HG02798 (cell line): ENCODE data around the gene GAN.
A peak's percentile ranks its signal among the peaks of the same experiment; 100 is the strongest.
"Not testable (repeated sequence)": the region's sequence is repeated elsewhere in the genome, so short reads cannot be mapped to it uniquely, and the experiment has no call there.

ENCODE experiments used
- ATAC-seq: cut with Tn5 transposase; IDR thresholded peaks from one replicate; pipeline ENCODE4 v1.9.1; 2021; ENCODE audit warnings: mild to moderate bottlenecking; ENCODE audit not compliant: unreplicated experiment, poor library complexity

Gene GAN

DNA sequence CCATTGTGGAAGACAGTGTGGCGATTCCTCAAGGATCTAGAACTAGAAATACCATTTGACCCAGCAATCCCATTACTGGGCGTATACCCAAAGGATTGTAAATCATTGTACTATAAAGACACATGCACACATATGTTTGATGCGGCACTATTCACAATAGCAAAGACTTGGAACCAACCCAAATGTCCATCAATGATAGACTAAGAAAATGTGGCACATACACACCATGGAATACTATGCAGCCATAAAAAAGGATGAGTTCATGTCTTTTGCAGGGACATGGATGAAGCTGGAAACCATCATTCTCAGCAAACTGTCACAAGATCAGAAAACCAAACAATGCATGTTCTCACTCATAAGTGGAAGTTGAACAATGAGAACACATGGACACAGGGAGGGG, 30.4 kb downstream of the GAN start:
- ATAC-seq = not testable (repeated sequence)

DNA sequence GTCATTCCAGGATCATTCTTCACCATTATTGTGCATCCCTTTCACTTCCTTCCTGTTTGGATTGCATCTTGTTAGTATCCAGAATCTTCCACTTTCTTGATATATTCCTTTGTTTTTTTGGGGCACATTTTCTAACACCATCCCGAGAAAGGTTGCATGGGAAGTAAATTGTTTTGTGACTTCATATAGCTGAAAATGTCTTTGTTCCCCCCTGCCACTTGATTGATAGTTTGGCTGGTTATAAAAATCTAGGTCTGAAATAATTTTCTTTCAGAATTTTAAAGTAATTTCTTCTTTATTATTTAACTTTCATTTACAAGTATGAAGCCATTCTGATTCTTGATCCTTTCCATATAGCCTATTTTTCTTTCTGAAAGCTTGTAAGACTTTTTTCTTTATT, 32.7 kb downstream of the GAN start:
- no peak for ATAC-seq

DNA sequence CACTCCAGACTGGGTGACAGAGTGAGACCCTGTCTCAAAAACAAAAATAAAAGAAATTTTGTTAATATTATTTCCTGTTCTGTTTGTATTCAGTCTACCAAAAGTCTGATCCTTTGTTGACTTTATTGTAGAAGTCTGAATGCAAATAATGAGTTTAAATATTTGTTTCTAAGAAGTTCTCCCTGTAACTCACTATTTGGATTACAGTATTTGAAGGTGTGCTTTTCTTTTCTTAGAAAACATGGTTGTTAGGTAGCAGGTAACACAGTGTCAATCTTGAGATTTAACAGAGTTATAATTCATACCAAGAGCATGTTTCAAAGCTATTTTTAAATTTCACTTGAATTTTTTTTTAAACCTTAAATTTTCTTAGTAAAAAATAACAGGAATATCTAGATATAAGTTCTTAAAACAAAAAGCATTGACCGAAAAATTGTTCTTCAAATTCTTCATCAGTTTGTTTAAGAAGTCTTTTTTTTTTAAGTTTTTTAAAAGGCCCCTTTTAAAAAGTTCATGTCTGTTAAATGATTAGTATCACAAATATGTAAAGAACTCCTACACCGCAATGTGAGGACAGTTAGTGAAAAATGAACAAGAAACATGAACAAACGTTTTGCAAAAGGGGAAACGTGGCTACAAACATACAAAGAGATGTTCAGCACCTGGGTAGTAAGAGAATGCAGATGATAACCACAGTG, 35.0 kb downstream of the GAN start:
- no peak for ATAC-seq

DNA sequence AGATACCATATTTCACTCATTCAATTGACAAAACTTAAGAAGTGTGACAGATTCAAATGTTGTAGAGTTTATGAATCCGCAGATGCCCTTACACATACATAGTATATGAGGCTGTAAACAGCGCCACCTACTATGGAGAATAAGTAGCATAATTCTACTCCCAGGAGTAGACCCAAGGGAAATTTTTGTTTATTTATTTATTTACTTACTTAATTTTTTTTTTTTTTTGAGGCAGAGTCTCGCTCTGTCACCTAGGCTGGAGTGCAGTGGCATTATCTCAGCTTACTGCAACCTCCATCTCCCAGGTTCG, 35.5 kb downstream of the GAN start:
- ATAC-seq = no peak

DNA sequence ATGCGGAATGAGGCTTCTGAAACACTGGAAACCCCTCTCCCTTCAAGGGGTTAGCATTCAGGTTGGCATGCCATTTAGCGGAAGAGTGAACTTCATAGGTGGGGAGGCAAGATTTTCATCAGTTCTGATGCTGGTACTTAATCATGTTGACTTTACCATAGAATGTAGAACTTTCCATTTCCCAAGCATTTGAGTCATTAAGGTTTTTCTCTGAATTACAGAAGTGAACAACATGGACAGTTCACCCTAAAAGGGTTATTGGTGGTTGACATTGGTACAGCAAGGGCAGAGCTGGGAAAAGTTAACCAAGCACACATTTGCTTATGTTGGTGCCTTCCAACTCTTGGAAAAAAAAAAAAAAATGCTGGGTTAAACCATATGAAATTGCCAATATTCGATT, 39.1 kb downstream of the GAN start:
- ATAC-seq = no peak

DNA sequence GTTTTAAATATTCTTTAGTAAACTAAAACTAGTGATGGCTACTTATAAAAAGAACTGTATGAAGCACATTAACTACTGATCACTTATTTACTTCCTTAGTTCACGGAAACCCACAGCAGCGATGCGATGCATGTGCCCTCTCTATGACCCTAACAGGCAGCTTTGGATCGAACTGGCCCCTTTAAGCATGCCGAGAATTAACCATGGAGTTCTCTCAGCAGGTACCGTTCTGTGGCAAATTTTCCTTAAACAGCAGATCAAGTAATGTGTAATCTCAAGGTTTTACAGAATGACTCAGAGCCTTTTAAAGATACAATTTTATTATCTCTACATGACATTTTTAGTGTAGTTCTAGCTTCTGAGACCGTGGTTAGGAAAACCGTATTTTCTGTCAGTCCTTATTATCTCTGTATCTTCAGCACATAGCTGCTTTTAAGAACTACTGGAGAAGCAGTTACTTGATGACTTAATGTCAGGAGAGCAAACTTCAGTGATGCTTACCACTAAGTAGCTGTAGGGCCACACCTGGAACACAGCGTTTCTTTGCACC, 43.0 kb downstream of the GAN start:
- ATAC-seq = no peak

DNA sequence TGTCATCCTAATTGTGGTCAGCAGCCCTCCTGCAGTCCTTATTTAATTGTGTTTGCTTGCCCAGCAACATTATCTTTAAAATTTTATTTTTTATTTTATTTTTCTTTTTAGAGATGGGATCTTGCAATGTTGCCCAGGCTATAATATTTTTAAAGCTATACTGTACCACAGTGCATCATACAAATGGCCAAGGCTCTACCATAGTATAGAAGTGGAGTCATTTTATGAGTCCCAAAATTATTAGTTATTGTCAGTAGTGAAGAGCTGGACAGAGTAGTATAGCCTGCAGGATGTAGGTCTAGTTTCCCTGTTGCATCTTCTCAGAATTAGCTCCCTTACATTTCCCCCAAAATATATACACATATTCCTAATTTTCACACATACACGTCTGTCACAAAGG, 44.1 kb downstream of the GAN start:
- ATAC-seq = no peak

DNA sequence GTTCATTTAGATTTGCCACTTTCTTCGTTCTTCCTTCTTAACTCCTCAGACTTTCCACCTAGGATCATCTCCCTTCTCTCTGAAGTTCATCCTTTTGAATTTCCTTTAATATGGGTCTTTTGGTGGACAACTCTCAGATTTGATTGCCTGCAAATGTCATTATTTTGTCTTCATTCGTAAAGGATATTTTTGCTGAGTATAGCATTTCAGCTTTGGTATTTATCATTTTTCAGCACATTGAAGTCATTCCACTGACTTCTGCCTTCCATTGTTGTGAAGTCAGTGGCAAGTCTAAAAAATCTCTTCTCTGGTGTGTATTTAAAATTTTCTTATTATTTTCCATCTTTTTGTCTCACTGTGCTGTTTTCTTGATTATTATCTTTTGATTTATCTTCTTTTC, 45.4 kb downstream of the GAN start:
- ATAC-seq = no peak

DNA sequence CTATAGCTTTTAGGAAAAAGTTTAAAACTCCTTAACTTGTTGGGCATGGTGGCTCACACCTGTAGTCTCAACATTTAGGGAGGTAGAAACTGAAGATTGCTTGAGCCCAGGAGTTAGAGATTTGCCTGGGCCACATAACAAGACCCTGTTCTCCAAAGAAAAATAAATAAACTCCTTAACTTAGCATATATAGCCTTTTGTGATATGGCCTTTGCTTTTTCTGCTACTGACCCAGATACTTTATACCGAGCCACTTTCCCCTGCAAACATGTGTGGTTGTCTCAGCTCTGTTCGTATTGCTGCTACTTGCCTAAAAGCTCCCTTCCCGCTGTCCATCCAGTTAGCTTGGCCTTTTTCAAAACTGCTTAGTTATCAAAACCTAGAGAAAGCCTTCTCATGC, 51.0 kb downstream of the GAN start:
- no peak for ATAC-seq

DNA sequence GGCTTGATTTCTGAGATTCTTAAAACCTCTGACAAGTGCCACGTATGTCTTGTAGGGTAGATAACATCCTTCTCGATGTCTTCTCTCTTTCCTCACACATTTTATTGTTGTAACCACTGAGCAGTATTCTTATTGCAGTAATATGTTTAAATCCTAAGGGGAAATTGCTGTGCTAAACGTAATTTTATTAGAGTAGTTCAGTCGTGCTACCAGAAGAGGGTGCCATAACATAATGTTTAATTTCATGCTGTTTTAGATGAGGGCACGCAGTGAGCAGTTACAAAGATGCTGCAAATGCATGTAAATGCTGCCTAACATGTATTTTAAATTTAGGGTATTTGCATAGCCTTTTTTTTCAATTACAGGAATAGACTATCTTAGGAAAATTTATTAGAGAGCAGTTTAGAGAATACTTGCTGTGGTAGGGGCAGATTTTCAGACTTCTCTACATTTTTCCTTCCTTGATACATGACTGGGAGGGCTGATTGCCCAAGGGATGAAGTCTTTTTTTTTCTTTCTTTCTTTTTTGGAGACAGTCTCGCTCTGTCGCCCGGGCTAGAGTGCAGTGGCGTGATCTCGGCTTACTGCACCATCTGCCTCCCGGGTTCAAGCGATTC, 51.7 kb downstream of the GAN start:
- ATAC-seq = peak; percentile 52

DNA sequence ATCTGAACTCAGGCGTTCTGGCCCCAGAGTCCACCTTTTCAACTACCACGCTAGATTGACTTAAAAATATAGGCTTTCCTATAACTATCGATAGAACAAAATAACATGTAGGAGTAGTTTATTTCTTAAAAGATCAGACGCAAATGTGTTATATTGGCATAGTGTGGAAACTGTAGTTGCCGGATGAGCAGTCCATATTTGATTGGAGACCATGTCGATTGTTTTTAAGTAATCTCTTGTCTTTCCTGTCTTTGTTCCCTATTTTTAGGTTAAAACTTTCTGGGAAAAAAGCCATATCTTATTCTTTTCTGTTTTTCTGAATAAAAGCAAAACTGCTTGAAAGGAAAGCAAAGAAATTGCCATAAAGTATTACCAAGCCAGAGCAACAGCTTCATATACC, 53.1 kb downstream of the GAN start:
- no peak for ATAC-seq

DNA sequence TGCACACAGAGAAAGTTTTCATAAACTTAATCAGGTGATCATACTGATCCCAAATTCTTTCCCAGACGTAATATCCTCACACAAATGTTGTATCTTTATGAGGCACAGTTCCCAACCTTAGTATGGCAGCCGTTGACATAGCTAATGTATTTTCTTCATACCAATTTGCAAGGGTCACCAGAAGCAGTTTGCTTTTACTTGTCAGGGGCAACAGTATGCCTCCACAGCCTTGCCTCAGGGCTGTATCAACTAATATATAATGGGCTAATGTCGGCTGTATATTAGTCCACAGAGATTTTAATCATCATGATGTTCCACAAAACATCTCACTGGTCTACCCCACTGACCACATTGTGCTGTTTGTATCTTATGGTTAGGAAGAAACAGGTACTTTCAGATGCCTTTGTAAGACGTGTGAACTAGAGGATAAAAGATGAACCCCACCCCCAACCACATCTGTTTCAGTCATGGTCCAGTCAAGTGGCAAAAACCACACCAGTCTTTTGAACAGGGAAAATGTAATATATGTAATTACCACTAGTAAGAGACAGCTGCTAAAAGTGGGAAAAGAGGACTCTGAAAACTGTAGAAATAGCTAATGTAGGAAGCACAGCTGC, 55.2 kb downstream of the GAN start:
- ATAC-seq = peak; percentile 41

DNA sequence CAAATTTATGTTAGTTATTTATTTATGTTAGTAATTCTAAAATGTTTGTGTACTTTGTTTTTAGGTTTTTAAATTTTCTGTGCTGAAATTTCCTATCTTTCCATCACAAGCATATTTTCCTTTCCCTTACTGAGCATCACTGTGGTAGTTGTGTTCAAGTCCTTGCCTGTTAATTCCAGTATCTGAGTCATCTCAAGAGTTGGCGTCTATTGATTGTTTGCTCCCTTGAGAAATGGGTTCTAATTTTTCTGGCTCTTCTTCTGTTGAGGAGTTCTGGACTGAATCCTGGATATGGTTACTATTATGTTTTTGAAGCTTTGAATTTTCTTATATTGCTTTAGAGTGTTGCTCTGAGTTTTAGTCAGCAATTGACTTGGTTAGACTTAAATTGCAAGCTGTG, 56.3 kb downstream of the GAN start:
- ATAC-seq = no peak

DNA sequence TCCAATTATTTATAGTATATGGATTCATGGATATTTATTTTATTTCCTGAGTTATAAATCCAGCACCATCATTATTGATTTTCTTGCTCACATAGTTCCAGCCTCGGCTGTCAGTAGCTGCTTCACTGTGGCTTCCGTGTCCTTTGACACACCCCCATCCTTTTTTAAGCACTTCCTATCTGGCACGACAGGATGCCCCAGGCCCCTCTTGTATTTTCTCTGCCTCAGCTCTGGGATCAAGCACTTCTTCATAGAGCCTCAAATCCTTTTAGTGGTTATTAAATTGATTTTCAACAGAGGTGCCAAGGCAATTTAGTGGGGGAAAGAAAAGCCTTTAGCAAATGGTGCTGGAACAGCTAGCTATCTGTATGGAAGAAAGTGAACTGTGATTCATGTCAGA, 59.8 kb downstream of the GAN start:
- ATAC-seq = no peak

DNA sequence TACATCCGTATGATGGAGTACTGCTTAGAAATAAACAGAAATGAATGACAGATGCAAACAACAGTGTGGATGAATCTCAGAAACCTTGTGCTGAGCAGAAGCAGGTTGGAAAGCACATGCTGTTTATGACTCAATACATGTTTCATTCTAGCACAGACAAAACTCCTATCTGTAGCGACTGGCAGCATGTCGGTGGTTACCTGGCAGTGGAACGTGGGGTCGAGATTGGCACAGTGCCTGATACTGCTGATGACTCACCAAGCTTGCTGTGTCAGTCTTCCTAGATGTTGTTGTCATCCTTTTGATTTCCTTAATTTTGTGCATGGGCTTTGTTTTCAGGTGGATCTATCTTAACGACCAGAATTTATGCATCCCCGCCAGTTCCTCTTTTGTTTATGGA, 62.1 kb downstream of the GAN start:
- no peak for ATAC-seq

DNA sequence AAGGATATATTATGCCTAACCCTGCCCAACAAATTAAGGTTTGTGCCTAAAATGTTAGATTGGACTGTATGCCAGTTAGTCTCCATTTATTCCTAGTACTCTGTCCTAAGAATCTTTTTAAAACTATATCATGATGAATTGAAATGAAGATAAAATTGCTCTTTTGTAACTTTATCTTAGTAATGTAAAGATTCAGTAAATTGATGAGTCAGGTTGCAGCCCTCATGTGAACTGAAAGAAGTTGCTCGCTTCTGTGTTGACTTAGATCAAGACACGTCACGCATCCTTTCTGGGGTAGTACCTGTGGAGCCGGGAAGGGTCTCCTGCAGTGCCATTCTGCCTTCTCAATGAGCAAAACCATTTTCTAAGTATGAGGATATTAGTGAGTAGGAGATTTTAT, 63.3 kb downstream of the GAN start:
- ATAC-seq = no peak

DNA sequence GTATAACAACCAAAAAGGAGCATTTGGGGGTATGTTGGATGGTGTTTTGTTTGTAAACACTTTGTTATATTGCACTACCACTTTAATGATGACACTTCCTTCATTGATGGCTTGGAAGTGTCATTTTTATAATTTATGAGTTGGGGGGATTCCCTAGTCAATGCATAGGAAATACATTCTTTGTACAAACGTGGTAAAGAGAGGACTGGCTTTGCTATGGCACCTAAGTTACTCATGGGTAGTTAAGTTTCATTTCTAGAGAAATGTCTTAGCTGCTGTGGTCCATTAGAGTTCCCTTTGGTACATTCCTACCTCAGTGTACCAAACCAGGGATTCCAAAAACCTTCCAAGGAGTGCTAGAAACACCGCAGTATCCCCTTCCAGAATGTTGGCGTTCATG, 66.2 kb downstream of the GAN start:
- ATAC-seq = no peak

DNA sequence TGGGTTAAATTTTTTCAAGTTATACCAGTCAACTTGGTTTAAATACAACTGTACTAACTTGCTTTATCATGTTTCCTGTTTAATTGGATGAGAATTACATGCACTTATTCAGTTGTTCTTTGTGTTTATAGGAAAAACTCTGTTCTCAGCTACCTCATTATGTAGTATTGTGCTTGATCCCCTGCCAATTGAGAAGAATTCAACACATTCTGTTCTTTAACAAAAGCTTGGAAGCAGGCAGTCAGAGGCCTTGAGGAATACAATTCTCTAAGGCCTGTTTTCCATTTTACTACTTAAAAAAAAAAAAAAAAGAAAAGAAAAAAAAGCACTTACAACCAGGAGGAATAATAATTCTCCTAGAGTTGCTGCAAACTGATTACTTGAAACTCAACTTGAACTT, 69.2 kb downstream of the GAN start:
- no peak for ATAC-seq

DNA sequence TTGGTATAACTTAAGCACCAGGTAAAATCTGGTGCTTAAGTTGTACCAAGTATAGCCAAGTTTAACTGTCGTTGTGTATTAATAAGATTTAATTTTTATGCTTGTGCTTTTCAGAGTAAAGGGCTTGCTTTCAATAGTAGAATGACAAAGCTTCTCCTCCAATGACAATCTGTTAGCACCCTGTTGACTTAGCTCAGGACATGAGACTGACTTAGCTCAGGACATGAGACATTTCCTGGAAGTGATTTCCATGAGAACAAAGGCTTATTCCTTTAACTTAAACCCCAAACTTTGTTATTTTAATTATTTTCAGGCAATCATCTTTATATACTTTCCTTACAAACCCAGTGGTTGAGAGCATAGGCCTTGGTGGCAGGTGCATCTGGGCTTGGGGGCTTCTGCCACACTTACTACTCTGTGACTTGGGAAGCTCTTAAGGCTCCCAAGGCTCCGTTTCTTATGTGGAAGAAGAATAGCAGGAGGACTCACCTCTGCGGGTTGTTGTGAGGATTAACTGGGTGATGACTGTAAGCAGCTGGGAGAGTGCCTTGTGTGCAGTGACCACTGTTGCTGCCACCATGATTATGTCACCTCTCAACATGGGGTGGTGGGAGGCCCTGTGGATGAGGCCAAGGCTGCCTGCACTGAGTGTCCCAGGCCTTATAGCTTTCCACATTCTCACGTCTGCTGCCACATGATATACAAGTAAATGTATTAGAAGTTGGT, 70.4 kb downstream of the GAN start:
- ATAC-seq = no peak

DNA sequence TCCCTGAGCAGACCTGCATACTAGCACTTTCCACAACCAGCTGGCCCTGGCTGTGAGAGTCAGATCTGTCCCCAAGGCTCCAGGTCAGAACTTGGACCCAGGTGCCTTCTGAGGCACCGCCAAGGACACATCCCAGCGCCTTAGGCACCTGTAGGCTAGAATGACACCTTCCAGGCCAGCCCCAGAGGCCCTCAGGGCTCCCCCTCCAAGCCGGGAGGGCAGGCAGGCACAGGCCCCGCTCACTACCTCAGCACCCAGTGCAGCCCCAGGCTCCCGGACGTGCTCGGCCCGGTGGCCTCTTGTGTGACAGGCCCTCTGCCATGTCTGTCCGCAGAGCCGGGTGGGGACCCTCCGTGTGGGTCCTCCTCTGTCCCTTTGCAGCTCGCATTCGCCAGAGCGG, 73.6 kb downstream of the GAN start:
- no peak for ATAC-seq

DNA sequence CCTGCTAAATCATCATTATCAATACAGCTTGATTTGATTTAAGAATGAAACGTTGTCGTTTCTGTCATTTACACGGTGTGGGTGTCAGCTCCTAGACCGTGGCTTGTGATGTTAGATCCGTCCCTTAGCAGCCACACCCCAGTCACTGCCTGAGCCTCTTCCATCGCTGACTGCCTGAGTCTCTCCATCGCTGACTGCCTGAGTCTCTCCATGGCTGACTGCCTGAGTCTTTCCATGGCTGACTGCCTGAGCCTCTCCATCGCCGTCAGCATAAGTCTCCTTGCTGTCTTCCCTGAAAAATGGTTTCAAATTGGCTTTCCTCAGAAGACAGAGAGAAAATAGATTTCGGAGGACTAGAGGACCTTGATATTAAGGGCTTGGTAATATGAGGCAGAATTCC, 76.1 kb downstream of the GAN start:
- no peak for ATAC-seq
